ENCODE results near the gene EIF2B2.
"Not testable (repeated sequence)": the region's sequence is repeated elsewhere in the genome, so short reads cannot be mapped to it uniquely, and the experiment has no call there.

EIF2B2 gene

DNA sequence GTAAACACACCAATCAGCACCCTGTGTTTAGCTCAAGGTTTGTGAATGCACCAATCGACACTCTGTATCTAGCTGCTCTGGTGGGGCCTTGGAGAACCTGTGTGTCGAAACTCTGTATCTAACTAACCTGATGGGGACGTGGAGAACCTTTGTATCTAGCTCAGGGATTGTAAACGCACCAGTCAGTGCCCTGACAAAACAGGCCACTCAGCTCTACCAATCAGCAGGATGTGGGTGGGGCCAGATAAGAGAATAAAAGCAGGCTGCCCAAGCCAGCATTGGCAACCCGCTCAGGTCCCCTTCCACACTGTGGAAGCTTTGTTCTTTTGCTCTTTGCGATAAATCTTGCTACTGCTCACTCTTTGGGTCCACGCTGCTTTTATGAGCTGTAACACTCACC, 6.9 kb upstream of the EIF2B2 start:
- DNase-seq, result not testable (repeated sequence)

DNA sequence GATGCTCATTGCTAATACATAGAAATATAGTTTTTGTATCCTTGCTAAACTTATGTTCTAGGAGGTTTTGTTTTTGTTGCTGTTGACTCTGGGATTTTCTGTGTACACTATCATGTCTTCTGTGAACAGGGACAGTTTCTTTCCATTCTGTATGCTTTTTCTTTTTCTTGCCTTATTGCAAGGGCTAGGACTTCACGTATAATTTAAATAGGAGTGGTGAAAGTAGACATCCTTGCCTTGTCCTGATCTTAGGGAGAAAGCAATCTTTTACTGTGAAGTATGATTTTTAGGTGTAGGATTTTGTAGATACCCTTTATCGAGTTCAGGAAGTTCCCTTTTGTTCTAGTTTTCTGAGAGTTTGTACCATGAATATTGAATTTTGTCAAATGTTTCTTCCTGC, 1.5 kb upstream of the EIF2B2 start:
- DNase-seq, result no peak

DNA sequence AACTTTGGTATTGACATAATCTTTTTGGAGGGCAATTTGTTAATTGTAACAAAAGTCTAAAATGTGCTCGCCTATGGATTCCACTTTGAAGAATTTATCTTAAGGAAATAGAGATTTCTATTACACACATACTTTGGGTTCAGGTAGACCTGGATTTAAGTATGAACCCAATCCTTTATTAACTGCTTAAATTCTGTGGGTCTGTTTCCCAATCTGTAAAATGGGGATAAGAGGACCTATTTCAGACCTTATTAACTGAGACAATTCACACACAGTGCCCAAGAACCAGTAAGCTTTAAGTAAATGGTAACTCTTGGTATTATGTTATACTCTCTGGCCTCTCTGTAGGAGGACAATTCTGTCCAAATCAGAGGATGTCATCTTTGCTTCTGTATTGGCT, 822 bp upstream of the EIF2B2 start:
- DNase-seq, result no peak

DNA sequence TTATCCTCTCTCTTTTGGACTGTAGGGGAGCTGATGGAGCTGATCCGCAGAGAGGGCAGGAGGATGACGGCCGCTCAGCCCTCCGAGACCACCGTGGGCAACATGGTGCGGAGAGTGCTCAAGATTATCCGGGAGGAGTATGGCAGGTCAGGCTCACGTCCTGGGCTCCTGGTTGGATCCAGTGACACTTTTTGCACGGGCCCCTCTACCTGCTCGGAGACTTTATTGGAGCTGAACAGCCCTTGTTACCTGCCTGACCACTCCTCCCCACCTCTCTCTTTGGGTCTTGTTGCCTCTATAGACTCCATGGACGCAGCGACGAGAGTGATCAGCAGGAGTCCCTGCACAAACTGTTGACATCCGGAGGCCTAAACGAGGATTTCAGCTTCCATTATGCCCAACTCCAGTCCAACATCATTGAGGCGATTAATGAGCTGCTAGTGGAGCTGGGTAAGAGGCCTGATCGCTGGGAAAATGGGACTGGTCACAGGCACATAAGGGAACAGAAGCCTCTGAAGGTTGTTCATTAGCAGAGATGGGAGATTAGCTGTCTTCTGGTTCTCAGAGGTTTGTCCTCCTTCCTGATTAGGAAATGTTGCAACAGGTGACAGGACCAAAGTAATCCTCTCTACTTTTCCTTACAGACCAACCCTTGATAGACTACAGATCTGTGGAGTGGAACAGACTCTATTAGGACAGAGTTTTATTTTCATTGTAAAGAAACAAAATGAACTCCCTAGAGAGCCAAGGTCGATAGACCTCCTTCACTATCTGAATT, 718 bp downstream of the EIF2B2 start:
- DNase-seq, result no peak

DNA sequence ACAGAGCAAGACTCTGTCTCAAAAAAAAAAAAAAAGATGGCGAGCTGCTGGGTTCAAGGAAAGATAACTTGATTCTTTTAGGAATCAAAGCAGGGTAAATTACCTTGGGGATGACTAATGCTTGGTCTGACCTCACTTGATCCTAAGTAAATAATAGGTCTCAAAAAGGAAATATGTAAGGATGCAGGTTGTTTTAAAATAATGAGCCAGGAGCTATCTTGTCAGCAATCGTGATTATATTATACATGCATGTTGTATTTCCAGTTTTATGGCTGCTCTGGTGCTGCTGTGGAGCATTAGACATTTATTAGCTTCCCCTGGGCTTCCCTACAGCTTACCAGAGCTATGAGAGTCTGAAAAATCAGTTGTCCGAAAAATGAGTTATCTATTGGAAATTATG, 2.6 kb downstream of the EIF2B2 start:
- no peak for DNase-seq

DNA sequence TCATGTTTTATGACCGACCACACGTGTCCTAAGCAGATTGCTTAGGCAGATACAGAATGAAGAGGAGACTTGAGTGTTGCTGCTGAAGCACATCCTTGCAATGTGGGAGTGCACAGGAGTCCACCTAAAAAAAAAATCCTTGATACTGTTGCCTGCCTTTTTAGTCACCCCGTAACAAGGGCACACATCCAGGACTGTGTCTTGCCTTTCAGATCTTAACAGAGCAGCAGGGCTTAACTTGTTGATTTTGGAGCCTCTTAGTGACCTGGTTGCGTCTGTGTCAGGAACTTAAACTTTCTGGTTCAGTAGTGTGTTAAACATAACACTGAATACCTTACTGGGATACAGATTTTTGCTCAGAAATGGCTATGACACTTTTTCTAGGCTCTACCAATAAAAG, 6.5 kb downstream of the EIF2B2 start:
- no peak for DNase-seq

DNA sequence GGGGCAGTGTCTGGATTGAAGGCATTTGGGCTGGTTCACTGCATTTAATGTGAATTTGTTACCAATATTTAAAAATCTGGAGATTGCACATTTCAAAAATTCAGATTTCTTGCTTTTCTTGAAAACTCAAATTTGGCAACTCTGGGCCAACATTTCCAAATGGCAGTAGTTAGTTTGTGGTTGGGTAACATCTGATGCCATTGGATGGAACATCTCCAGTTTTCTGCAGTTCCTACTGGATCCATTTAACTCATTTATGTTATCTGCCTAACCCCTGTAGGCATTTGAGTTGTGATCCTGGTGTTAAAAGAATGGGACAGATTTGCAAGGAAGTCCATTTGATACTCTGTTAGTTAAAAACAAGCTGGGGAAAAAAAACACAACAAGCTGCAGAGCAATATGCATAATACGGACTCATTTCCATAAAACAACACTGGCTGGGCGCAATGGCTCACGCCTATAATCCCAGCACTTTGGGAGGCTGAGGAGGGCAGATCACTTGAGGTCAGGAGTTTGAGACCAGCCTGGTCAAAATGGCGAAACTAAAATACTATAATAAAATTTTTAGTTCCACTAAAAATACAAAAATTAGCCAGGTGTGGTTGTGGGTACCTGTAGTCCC, 7.9 kb downstream of the EIF2B2 start:
- DNase-seq, result no peak

DNA sequence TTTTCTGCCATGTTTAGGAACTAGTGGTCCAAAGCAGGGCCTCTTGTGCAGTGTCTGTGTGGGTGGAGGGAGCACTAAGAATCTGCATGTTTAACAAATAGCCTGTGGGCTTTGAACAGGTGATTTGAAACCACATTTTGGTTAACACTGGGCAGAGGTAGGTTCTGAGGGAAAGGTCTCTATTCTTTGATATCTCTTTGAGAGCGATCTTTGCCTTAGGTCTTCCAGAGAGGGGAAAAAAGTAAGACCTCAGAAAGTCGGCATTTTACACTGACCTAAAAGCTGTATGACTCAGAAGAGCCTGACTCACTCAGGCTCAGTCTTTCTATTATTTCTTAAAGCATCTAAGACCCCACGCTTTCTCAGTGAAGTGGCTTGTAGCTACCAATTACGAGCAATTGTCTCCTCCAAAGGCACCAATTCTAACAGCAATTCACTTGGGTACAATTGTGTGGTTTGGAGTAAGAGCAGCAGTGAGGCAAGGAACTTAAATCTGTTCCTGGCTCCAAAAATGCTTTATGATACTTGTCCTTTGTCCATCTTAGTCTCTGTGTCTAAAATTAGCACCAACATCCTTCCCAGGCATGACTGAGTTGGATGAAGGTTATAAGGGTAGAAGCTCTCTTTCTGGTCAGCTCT, 8.8 kb downstream of the EIF2B2 start:
- no peak for DNase-seq

DNA sequence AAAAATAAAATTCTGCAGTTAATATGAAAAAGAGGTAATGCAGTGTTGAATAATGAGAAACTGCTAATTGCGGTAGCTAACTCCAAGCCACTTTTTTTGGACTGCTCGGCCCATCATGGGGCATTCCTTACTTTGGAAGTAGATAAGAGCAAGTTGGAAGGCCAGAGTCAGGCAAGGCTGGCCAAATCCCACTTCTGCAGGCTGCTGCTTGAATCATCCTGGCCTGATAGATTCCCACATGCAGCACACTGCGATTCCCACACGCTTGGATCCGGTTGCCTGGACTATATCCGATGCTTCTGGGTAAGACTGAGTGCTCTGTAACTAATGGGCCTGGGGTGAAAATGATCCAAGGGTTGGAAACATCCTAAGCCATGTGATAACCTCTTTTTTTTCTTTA, 10.6 kb downstream of the EIF2B2 start:
- no peak for DNase-seq

DNA sequence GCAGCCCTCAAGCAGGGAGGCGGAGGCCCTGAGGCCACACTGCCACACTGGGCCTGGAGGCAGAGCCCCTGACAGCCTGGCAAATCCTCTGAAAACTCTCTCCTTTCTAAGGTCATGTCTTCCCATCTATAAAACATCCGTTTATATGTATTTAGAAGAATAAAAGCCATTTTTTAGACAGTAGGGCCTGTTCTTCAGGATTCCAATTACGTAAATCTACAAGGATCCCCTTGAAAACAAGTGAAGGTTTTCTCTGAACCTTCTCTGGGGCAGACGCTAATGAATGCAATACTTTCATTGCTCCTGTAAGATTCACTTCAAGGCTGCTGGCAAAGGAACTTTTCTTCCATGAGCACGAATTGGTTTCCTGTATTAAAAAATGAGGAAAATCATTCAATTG, 12.8 kb downstream of the EIF2B2 start:
- DNase-seq, result no peak

DNA sequence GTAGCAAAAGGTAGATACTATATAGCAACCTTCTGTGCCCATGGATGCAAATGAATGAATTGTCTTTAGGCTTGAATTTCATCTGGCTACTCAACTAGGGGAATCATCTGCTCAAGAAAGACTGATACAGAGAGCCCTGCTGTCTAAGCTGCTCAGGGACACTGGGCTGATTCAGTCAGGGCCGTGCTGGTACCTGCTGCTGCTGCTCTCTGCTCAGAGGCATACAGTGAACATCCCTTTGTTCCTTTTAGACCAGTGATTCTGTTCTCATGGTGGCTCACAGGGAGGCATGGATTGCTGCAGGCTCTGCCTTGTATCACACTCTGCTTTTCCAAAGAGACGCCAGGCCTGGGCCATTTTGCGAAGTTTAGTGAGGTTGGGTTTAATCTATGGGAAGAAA, 14.1 kb downstream of the EIF2B2 start:
- DNase-seq, result no peak

DNA sequence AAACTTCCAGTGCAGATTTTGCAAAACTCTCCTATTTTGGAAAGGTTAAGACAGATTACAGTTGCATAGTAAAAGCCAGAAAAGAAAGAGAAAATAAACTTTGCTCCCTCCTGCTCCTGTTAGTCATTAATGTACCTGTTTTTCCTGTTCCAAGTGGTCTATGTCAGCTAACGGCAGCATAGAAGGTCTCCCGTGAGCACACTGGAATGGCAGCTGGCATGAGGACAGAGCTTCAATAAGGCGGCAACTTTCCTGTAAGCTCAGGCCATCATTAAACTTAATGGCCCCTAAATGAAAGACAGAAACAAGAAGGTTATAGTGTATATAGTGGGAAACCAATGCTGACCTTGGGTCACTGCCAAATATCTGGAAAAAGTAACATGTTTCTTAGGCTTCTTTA, 16.0 kb downstream of the EIF2B2 start:
- no peak for DNase-seq

DNA sequence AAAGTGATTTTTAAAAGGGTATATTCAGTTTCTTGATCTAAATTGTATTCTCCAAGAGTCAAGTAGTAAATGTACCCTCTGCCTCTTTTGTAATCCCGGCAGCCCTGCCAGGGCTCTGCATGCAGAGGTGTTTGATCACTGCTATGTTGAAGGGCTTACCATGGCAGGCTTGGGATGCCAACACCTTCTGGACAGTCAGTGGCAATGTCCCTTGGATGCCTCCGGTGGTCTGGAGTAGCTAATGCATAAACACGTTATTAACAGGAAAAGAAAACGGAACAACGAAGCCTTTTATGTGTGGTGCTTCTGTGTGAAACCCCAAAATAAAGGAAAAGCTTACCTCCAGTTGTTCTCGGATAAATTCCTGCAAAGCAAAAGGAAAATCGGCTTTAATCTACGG, 19.9 kb downstream of the EIF2B2 start:
- peak; percentile 5 for DNase-seq

DNA sequence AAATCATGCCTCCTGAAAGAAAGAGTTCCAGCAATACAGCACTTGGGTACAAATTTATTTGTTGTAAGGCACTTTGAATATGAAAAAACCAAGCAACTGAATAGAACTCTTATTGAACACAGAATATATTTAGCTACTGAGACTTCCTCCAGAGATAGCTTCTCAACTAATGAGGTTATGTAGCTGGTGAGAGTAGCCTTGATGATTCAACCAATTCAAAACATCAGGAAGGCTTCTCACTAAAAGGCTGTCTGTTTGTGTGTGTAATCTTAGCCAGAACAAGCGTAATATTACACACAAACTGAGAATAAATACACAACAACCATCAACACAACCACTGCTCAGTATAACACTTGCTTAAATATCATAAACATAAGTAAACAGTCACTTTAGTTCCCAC, 20.4 kb downstream of the EIF2B2 start:
- no peak for DNase-seq

DNA sequence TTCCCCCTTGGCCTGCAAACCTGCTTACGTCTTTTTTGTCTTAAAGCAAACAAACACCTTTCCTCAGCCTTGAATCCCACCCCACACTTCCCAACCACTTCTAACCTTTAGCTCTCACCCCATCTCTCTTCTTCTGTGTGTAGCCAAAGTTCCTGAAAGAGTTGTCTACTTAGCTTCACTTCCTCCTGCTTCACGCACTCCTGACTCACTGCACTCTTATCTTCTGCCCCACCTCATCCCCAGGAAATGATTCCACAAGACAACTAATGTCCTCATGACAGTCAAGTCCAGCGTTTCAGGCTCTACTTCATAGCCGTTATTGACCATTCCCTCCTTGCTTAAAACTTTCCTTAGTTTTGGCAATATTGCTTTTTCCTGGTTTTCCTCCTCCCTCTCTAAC, 22.4 kb downstream of the EIF2B2 start:
- no peak for DNase-seq

DNA sequence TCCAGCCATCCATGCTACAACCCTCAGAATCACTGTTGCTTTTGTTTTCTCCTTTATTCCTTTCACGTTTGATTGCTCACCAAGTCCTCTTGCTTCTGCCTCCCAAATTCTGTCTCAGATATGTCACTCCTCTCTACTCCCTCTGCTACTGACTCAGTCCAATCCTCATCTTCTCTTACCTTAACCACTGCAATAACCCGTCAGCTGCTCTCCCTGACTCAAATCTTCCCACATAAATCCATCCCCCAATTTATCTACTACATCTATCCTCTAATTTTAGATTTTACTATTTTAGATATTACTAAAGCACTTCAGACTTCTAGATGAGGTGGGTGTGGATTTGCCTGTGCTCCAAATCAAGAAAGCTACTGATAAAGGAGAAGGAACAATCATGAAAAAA, 23.2 kb downstream of the EIF2B2 start:
- no peak for DNase-seq

DNA sequence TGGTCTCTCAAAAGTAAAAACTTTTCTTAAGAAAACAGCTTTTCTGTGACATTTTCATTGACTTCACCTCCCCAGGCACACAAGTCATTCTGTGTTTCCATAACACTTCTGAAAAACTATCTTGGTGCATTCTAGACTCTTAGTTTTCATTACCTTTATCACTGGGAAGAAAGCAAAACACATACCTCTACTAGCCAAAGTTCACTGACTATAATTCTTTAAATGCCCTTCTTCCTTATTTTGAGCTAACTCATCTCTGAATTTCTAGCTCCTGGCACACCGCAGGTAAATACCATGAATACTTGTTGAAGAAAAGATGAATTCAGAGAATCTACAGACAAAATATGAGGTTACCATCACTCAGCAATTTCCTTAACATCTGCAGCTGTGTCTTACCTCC, 27.4 kb downstream of the EIF2B2 start:
- no peak for DNase-seq

DNA sequence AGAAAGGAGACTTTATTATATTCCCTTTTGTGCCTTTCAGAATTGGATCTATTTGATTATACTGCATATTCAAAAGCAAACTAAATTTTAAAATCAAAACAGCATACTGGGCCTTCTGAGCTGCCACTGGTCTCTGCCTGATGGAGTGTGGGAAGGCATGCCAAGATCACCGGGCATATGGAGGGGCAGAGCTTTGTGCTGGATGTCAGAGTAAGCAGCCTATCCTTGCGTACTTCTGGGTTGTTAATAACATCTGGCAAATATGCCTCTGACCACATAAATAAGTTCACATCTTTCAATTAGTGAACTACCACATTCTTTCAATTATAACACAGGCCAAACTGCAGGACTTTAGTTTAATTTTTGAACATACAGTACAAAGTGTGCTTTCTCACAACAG, 30.2 kb downstream of the EIF2B2 start:
- DNase-seq, result no peak

DNA sequence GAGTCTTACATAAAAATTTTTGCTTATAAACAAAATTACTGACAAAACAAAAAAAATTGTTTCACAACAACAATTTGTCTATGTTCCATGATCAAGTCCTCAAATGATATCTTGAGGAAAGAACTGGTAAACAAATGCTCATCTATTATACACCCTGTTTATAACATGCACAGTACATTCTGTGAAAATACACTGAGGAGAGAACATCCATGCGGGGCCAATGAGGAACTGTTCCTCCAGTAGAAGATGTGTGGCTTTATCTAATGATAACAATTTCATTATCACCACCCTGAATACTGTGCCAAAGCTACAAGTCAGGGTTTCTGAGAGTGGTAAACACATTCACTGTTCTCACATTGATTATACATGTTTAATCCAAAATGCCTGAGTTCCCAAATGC, 37.8 kb downstream of the EIF2B2 start:
- no peak for DNase-seq

DNA sequence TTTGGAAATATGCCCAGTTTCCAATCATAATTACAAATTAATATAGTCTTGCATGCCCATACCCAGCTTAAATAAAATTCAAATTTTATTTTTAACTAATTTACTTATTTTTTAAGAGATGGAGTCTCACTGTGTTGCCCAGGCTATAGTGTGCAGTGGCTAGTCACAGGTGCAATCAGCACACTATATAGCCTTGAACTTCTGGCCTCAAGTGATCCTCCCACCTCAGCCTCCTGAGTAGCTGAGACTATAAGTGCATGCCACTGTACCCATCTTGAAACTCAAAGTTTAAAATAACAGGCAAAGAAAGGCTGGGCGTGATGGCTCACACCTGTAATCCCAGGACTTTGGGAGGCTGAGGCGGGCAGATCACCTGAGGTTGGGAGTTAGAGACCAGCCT, 38.2 kb downstream of the EIF2B2 start:
- DNase-seq, result no peak

DNA sequence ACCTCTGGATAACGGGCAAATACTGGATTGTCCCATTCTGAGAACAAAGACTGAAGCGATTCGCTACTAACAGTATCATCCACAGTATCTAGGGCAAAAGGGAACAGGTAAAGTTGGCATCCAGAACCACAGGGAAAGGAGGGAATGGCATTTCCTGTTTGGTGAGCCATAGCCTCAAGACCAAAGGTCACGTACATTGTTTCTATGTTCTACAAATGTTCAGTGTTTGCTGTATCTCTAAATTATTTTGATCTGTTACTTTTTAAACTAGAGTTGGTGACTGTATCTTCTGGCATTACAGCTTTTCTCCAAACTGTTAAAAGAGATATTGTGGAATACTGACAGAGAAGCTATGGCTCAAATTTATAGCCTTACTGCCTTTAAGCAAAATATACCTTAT, 38.9 kb downstream of the EIF2B2 start:
- no peak for DNase-seq

DNA sequence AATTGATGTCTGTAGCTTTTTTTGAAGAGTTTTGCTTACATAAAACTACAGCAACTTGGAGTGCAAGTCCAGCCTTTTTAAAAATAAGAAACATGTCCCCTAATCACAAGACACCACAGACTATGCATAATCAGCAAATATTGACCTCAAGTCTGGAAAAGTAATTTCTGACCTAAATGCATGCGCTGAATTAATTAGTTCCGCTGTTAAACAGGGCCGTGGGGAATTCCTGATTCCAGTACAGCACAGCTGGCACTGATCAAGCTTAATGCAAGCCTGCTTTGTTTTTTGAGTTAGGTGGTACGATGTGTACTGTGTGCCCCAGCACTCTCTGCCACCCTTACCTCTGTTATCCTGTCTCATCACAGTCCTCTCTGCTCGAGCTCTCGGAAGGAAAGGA, 39.3 kb downstream of the EIF2B2 start:
- DNase-seq, result no peak

DNA sequence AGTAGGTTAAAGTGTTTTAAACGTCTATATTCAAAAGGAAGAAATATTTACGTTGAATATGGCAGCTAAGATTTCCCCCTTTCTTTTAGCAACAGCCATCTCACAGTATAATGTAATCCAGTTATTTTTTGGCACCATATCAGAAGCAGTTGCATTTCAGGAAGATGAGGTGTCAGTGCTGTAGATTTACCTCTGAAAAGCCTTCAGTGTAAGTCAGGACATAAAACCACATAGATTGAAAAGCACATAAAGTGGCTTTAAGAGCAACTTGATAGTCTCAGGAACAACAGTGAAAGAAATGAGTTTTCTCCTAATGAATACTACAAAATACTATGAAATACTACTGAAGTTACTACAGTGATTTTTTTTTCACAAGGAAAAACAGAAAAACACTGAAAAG, 41.6 kb downstream of the EIF2B2 start:
- no peak for DNase-seq

DNA sequence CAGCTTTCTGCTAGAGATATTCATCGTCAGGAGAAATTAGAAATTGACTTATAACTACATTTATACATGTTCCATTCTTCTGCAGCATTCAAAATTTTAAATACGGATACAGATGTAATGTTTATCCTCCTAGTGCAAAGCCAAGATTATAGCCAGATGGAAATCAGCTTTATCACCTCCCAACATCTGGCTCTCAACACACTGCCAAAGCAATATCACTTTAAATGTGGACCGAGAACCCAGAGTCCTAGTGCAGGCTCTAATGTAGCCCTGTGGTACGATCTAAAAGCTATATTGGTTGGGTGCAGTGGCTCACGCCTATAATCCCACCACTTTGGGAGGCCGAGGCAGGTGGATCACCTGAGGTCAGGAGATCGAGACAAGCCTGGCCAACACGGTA, 42.0 kb downstream of the EIF2B2 start:
- DNase-seq, result no peak

DNA sequence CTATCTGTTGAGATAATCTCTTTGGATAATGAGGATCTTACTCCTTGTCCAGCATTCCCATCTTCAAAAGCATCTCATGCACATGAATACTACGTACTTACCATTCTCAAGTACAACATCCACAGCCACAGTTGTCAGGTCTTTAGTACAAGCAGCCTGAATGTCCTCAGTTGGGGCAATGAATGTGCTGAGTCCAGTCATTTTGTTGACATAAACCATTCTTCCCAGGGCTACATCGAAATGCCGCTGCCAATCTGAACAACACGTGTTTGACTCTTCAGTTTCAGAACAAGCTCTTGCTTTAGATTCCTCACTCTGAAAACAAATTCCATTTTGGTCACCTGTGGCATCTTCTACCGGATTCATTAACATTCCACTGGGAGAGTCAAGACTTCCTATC, 43.6 kb downstream of the EIF2B2 start:
- no peak for DNase-seq
